Esophagus mucosa (tissue), 1 donor: ENCODE results near the gene SUPT20H. TPM values are rescaled to one million over a fixed set of nuclear protein-coding genes. Genes with fewer than 3 reads are reported as not detected.

Experiments
- ATAC-seq: fragments of 200-7000 bp; cut with Tn5 transposase; one replicate; pipeline ENCODE4 v1.9.1; 2020
- total RNA-seq: library from RNA; stranded (reverse); gene quantifications from one replicate; pipeline ENCODE4 v1.2.4, GENCODE V29; 2023
- donor health status: DM: yes; HTN: yes; CAD: no.

The SUPT20H gene
- 27.1 TPM for total RNA-seq

DNA sequence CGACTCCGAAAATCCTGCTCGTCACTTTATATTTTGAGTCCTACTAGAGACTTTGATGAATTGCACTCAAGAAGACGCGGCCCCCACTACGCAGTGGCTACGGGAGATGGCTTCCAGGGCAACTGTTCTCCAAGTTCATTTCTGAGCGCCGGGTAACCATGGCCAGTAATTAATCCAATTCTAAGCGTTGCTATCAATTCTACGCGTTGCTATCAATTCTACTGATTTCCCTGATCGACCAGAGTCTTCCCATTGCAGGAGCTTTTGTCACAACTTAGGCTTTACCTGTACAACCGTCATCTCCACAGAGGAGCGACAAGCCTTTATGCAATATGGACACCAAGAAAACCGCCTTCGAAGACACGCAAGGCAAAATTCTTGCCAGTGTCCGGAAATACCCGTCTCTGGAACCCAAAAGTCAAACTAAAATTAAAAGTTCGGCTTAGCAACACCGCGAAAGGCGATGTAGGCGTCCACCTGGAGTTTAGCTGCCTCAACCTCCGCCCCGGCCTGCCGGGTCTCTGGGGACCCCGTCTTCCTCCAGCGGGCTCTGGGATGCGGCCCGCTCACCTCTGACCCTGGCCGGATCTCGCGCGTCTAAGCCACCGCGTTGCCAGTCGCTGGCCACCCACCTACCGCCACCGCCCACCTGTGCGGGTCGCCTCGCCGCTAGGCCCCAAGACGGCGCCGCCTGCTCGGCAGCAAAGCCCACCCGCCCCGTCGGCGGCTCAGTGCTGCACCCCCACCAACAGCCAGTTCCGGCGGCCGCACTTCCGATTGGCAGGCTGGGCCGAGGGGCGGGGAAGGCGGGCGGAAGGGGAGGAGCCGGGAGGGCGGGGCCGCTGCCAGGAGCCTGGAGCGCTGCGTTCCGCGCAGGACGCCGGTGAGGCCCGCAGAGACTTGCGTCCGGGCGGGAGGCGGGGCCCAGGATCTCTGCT lies at the start of gene SUPT20H:
TSS of gene SUPT20H (minus strand) at position 779 of the 938 bp plus-strand sequence. CDS start 8,198 bp downstream, outside the sequence.
- peak; percentile 99 for ATAC-seq

DNA sequence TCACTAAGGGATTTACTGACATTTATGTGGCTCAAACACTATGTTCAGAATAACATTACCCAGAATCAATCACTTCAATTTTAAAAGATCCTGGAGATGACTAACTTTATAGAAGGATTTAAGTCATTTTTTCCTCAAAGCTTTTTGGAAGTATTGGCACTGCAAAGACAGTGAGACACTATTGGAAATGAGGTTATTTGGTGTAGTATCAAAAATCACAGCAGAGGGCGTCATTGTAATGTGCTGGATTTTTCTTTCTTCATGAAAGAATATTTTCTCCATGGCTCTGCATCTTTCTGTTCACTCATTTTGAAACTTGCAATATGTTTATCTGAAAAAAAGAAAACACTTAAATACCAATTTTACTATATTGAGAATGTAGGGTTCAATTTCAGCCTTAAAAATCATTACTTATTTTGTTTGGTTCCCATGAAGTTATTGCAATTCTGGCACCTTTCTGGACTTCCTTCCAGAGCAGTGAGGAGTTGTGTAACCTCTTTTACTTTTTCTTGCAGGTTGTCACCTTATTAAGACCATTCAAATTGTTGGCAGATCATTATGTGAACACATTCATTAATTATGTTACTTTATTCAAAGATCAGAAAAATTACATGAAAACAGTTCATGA lies 49.7 kb upstream of the SUPT20H start:
- ATAC-seq: no peak

DNA sequence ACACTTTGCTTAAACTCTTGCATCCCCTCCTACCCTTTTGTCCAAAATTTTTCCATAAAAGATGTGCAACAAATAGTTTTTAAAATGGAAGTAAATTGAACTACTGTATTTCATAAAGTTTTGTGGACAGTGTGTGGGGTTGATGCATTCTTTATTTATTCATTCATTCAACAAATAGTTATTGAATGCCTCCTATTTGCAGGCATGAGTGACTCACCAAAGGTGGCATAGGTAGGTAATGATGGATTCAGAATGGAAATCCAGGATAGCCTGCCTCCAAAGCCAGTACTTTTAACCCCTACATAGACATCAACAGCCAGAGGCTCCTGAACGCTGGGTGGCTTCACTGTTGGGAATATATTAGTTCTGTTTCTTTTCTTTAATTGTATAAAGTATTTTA lies 48.4 kb upstream of the SUPT20H start:
- ATAC-seq: no peak

DNA sequence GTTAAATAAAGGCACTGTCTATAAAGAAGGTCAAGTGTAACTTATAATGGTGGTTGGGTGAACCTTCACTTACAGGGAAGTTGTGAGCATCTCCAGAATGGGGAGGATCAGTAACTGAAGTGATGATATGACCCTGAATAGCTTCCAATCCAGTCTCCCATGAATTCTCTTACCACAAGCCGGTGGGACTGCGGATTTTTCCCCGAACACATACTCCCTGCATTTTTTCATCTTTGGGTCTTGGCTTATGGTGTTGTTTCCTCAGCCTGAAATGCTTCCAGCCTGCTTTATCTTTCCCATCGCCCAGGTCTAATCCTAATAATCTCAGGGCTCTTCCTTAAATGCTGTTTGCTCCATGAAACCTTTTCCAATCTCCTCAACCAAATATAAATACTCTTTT lies 48.0 kb upstream of the SUPT20H start:
- no peak for ATAC-seq

DNA sequence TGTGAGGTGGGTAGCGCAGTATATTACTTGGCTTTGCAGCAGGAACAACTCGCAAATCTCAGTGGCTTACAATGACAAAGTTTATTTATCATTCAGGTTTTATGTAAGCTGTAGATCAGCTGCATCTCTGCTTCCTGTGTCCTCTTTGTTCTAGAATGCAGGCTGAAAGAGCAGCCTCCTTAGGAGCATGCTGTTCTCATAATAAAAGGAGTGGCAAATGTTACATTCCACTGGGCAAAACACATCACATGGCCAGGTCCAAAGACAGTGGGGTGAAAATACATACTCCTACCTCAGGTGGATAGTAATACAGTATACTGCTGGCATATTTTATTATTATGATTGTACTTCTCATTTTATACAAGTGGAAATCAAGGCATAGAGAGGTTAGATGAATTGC lies 47.2 kb upstream of the SUPT20H start:
- ATAC-seq: no peak

DNA sequence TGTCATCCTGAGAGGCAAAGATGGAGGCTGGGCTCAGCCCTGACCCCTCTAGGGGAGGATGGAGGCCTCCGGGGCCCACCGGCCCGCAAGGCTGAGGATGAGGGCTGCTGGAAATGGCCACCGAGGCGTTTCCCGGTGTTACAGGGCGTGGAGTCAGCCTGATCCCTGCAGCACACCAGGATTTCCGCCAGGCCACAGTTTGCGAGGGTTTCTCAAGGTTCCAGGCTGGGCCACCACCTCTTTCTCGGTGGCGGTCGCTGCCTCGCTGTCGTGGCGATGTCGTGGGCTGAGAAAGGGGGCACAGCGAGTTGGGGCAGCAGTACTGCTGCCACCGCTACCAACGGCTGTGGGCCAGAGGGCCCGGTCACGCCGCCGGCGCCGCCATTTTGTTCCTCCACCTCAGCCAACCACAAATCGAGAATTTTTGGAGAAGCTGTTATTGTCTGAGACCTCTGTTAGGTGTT lies 45.8 kb upstream of the SUPT20H start, which contains the start of gene CSNK1A1L:
TSS of gene CSNK1A1L (minus strand) at position 414 of the 464 bp plus-strand sequence. CDS start at position 6, 408 bp downstream.
- no peak for ATAC-seq

DNA sequence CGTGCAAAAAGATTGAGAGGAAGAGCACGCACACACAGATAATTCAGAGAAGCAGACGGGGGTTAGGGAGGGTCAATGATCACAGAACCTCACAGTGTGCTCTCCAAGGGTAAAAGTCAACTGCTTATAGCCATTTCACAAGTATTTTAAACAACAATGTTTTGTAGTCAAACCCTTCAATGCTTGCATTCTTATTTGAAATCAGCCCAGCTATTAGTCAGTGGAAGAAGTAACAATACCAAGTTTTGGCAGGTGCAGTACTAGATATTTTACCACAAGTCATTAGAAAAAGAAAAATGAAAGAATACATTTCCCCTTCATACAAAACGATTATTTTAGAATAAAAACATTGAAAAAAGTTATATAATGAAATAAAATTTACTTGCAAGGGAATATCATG lies 43.4 kb upstream of the SUPT20H start:
- ATAC-seq: no peak

DNA sequence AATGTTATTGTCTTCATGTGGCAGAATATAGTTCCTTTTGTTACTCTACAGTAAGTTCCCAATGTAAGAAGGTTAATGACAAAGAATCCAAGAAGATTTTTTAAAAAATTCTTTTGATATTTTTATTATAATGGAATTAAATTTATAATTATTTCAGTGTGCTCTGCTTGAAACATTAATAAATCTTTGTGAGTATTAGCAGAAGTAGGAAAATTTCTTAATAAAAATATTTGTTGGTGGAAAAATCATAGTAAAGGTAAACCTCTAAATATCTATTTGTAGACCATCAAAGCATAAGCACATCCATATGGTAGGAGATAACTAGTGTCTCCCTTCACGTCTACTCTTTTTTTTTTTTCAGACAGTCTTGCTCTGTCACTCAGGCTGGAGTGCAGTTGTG lies 41.7 kb upstream of the SUPT20H start:
- no peak for ATAC-seq

DNA sequence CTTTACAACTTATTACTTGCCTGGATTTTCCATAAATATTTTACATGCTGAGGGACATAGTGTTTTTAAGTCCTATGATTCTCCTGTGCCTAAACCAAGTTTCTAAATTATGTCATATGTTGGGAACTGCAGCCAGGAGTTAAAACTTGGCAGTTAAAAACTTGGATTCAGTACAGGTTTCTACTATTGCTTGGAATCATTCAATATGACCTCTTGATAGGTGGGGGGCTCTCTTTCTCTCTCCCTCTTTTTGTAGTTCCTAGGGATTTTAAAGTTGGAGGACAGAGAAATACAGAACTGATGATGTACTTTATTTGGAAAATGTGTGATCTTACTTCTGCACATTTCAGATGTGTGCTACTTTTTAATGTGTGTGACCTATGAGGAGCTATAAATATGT lies 41.2 kb upstream of the SUPT20H start:
- no peak for ATAC-seq

DNA sequence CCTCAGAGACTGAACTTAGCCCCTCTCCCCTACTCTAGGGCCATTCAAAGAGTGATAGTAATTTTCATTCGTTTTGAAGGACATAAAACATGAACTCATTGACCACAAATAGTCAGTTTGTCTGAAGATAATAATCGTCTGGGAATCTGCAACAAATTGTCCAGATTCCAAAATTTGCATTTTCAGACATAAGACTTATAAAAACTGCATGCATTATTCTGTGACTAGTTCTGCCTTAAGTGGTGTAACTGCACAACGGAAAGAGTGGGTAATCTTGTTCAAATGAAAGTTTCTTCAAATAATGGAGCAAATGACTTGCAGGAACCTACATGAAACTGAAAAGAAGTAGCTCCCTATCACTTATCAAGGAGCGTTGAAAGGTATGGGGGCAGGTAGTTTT lies 37.6 kb upstream of the SUPT20H start:
- no peak for ATAC-seq

DNA sequence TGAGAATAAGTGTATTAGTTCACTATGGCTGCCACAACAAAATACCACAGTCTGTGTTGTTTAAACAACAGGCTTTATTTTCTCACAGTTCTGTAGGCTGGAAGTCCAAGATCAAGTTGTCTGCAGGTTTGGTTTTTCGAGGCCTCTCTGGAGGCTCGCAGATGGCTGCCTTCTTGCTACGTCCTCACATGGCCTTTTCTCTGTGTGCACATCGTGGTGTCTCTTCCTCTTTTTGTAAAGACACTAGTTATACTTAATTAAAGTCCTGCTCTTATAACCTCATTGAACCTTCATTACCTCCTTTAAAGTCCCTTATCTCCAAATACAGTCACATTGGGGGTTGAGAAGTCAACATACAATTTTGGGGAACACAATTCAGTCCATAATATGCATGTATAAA lies 35.4 kb upstream of the SUPT20H start:
- ATAC-seq: no peak

DNA sequence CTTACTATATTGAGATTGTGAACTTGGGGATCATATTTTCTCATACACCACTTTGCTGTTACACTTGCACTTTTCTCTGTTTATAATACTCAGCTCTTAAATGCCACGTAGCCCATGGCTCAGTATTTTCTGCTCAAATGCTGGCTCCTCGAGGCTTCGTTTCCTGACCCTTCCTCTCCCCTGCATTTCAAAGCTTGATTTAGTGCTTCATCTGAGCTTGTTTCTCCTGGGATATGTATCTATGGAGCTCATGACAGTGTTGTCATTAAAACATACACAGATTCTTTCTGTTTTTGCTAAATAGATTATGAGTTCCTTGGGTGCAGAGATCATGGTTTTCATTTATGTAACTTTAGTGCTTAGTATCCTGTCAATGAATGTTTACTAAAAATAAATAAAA lies 34.6 kb upstream of the SUPT20H start:
- ATAC-seq: no peak

DNA sequence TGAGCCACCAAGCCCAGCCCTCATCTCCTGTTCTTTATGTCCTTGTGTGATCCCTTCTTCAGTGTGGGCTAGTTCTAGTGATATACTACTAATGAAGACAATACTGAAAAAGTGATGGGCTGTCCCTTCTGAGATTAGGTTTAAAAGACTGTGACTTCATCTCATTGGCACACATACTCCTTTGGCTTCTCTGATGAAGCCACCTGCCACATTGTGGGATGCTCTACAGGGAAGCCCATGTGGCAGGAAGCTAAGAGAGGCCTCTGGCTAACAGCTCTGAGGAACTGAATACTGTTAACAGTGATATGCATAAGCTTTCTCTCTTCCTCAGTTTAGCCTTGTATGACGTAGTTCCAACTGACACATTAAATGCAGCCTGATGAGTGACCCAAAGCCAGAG lies 32.3 kb upstream of the SUPT20H start:
- no peak for ATAC-seq

DNA sequence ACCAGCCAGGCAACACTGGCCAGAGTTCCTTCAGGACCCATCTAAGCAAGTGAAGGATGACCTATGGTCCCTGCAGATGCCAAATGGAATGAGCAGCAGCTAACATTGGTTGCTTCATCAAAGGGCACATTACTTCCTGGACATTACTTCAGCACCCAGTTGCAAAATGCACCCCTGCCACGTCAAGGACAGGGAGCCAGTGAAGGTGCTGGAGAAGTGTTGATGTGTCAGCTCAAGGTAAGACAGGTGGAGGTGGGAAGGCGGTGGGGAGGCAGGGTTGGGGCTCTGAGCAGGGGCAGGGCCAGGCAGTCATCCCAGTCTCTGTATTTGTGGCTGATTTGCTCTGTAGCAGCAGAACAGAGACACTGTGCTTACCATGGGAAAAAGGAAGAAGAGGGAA lies 31.4 kb upstream of the SUPT20H start:
- ATAC-seq: no peak

DNA sequence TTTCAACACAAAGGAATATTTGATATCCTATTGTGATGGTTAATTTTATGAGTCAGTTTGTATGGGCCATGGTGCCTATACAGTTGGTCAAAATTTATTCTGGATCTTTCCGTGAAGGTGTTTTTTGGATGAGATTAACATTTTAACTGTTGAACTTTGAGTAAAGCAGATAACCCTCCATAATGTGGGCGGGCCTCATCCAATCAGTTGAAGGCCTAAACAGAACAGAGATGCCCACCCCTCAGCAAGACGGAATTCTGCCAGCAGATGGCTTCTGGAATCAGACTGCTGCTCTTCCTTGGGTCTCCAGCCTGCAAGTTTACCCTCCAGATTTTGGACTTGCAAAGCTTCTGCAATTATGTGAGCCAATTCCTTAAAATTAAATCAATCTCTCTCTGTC lies 30.0 kb upstream of the SUPT20H start:
- ATAC-seq: no peak

DNA sequence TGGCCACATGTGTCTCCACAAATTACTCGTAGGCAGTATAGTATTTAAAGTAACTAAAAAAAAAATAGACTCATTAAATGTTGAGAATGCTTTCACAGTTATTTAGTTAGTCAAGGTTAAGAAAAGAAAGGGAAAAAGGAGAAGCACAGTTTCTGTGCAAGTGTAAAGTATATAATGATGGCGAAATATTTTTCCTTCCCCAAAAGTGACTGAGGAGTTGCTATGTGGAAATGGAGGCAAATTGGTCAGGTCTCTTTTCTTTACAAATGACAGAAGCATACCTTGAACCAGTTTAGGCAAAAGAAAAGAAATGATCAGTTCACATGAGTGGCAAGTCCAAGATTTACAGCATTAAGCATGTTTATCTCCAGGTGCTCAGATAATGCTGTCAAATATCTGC lies 28.0 kb upstream of the SUPT20H start:
- ATAC-seq: no peak

DNA sequence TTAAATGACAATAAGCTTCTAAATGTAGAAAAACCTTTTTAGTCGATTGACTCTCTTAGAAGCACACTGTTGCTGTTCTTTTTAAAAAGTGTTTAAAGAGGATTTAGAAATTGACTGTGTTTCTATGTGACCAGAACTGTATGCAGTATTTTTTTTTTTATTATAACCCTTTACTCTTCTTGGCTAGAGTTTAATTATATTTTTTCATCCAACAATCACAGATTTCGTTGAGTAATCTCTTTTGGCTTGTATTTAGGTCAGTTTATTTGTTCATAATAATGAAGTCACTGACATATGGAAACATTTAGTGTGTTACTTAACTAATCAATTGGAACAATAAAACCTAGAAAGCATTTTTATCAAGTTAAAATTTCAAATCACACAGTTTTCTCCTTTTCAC lies 26.1 kb upstream of the SUPT20H start:
- no peak for ATAC-seq

DNA sequence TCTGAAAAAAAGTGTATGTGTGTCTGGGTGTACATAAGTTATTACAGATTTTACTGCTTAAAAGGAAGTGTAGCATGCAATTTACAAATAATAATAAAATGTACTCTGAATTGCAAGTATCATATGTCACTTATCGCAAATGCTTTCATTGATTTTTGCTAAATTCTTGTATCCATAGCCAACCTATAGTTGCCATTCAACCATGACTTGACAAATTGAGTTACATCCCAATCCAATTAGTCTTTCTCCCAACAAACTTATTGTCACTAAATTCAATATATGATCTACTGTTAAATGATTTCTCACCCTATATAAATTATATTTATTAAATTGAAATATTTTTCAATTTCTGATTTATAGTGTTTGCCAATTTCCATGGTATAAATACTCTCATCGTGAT lies 17.3 kb upstream of the SUPT20H start:
- no peak for ATAC-seq

DNA sequence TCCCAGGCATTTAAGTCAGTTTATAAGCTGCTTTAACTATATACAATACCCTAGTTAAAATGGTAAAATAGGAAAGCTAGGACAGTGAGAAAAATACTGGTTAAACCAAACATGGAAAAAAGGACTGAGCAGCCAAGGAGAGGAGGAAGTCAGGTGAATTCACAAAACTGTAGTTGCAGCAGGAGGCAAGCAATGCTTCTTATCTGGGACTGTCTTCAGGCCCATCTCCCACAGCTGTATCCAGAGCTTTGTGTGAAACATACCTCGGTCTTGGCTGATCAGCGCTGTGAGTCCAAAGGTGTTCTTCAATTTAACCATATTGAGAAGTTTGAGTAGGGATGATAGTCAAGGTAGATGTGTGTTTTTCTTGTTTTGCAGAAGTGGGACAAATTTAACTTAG lies 15.7 kb upstream of the SUPT20H start:
- ATAC-seq: no peak

DNA sequence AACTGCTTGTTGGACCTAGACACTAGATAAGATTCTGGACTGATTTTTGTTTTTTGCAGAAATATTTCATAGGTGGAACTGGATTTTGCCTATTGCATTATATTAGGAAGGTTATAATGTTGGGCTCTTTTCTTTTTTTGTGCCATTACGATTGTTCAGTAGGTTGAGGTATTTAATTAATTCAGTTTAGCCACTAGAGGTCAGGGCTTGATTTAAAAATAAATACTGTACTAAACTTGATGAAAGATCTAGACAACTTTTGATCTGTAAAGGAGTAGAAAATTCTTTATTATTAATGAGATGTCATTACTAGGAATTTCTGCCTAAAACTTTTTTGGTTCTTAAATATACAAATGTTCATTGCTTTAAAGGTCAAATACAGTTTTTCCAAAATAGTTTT lies 15.2 kb upstream of the SUPT20H start:
- ATAC-seq: no peak

DNA sequence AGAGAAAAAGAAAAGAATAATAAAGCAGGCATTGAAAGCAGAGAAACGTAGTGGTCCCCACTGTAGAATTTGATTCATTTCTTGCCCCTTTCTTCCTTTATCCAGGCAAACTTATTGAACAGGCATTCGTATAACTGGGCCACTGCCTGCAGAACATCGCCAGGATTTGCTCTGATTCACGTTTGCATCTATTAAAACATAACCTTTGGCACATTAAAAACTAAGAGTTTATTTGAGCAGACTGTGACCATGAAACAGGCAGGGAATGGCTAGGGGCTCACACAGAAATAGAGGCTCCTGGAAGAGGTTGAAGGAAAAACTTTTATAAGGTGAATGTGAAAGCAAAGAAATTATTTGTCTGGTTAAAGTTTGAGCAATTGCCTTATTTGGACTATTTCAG lies 12.5 kb upstream of the SUPT20H start:
- no peak for ATAC-seq

DNA sequence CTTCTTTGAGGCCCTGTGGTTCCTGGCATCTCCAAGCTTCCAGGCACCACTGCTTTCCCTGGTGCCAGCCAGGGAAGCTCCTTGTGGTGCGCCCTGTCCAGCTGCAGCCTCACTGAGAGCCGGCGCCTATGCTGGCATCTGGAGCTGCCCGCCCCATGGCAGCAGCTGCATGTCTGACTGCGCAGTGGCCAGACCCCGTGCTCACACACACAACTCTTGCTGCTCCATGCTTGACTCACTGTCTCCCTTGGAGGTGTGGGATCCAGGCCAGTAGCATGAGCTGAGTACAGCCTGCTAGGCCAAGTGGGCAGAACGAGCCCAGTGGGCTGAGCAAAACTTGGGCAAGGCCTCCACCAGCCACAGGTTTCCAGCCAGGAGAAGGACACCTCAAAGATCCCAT lies 11.5 kb upstream of the SUPT20H start:
- ATAC-seq: no peak

DNA sequence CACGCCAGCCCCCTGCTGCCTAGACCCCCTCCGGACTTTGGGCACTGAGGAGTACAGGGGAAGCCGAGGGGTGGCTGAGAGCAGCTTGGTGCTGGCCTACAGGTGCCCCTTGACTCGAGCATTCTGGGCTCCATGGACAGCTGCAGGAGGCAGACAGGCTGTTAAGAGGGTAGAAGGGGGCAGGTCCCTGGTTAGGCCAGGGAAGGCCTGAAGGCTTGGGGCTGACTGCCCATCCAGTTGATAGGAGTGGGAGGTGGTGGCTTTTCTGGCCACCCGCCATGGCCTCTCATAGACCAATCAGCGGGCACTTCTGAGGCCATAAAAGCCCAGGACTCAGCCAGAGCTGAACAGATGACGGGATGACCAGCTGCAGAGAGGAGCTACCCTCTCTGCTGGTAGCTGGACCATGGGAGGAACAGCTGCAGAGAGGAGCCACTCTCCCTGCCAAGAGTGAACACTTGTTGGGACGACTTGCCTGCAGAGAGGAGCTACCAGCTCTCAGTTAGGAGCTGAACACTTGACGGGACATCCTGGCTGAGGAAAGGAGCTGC lies 10.7 kb upstream of the SUPT20H start:
- ATAC-seq: no peak
